OCI-LY1 (cell line): Measurements from ENCODE around the gene KHDC4.

Source experiments
- EZH2 ChIP-seq: fragments of 200-600 bp; sonication (generic), shearing (Covaris generic); IDR thresholded peaks from 2 replicates; pipeline ENCODE4 v1.8.0; 2017; ENCODE audit warnings: borderline replicate concordance, mixed run types, mild to moderate bottlenecking, antibody characterized with exemption, low read length, moderate library complexity, mixed read lengths
- TF ChIP-seq, protein P1 (sequence below): fragments of 200-600 bp; sonication (generic), shearing (Covaris generic); IDR thresholded peaks from 2 replicates; pipeline ENCODE4 v1.5.1; 2017; ENCODE audit warnings: mild to moderate bottlenecking, antibody characterized with exemption, low read length, moderate library complexity, mixed read lengths

DNA sequence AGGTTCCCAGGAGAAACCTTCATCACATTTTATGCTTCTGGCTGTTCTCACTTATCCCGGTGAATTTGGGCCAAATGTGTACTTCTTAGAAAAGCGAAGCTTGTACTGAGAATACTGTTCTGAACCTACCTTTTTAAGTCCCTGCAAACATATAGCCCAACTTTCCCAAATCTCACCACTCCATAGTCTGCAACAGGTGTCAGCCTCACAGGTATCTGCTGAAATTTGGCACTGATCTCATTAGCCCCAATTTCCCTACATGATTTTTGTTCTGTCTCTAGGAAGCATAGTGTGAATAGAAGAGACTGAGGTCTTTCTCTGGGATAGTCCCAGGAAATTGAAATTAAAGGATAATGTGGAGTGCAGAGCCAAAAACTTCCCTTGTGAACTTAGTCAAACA, 34.5 kb downstream of the KHDC4 start:
- TF ChIP-seq, protein P1, sequence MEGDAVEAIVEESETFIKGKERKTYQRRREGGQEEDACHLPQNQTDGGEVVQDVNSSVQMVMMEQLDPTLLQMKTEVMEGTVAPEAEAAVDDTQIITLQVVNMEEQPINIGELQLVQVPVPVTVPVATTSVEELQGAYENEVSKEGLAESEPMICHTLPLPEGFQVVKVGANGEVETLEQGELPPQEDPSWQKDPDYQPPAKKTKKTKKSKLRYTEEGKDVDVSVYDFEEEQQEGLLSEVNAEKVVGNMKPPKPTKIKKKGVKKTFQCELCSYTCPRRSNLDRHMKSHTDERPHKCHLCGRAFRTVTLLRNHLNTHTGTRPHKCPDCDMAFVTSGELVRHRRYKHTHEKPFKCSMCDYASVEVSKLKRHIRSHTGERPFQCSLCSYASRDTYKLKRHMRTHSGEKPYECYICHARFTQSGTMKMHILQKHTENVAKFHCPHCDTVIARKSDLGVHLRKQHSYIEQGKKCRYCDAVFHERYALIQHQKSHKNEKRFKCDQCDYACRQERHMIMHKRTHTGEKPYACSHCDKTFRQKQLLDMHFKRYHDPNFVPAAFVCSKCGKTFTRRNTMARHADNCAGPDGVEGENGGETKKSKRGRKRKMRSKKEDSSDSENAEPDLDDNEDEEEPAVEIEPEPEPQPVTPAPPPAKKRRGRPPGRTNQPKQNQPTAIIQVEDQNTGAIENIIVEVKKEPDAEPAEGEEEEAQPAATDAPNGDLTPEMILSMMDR = no peak
- no peak for TF ChIP-seq EZH2
